H9 (cell line): Measurements from ENCODE around the gene RCSD1. TPM values are rescaled to one million over a fixed set of nuclear protein-coding genes. Genes with fewer than 3 reads are reported as not detected.

Source experiments
- DNase-seq: peaks from one replicate; pipeline ENCODE4 v3.0.0-alpha.2; 2017
- H2AFZ ChIP-seq: one replicate; pipeline ENCODE4 v1.6.1; 2013; ENCODE audit warnings: mild to moderate bottlenecking, low read length, control low read depth, moderate library complexity
- H2AK5ac ChIP-seq: 2 replicates; pipeline ENCODE4 v1.6.1; 2013; ENCODE audit warnings: low read length, control low read depth, mixed read lengths; ENCODE audit not compliant: insufficient read length
- H2BK120ac ChIP-seq: one replicate; pipeline ENCODE4 v1.6.1; 2013; ENCODE audit warnings: low read depth, mild to moderate bottlenecking, low read length, control low read depth, inconsistent platforms; ENCODE audit not compliant: poor library complexity, severe bottlenecking
- H2BK12ac ChIP-seq: 2 replicates; pipeline ENCODE4 v1.6.1; 2013; ENCODE audit warnings: low read length, control low read depth, mixed read lengths, low read depth; ENCODE audit not compliant: insufficient read length
- H2BK15ac ChIP-seq: 2 replicates; pipeline ENCODE4 v1.6.1; 2013; ENCODE audit warnings: low read depth, low read length, control low read depth
- H2BK20ac ChIP-seq: one replicate; pipeline ENCODE4 v1.6.1; 2013; ENCODE audit warnings: low read depth, mild to moderate bottlenecking, low read length, control low read depth, inconsistent platforms; ENCODE audit not compliant: poor library complexity, severe bottlenecking
- H2BK5ac ChIP-seq: 2 replicates; pipeline ENCODE4 v1.6.1; 2013; ENCODE audit warnings: low read length, control low read depth, mixed read lengths; ENCODE audit not compliant: insufficient read length
- H3K14ac ChIP-seq: 2 replicates; pipeline ENCODE4 v1.6.1; 2013; ENCODE audit warnings: low read length, control low read depth; ENCODE audit not compliant: insufficient read depth
- H3K18ac ChIP-seq: 2 replicates; pipeline ENCODE4 v1.6.1; 2013; ENCODE audit warnings: low read depth, mild to moderate bottlenecking, mixed read lengths, low read length, control low read depth; ENCODE audit not compliant: insufficient read length
- H3K23ac ChIP-seq: 2 replicates; pipeline ENCODE4 v1.6.1; 2013; ENCODE audit warnings: low read length, control low read depth, mixed read lengths, low read depth; ENCODE audit not compliant: insufficient read length
- H3K23me2 ChIP-seq: 2 replicates; pipeline ENCODE4 v1.6.1; 2013; ENCODE audit warnings: low read depth, mild to moderate bottlenecking, mixed read lengths, low read length, control low read depth; ENCODE audit not compliant: insufficient read length, poor library complexity, severe bottlenecking
- H3K27ac ChIP-seq: 2 replicates; pipeline ENCODE4 v1.5.1; 2013; ENCODE audit warnings: low read length, control low read depth, mixed read lengths, low read depth; ENCODE audit not compliant: insufficient read length
- H3K27me3 ChIP-seq: 2 replicates; pipeline ENCODE4 v1.6.1; 2013; ENCODE audit warnings: low read length, control low read depth, inconsistent platforms; ENCODE audit not compliant: insufficient read depth
- H3K4ac ChIP-seq: 2 replicates; pipeline ENCODE4 v1.6.1; 2013; ENCODE audit warnings: low read depth, mild to moderate bottlenecking, control low read depth, inconsistent platforms, low read length, moderate library complexity
- H3K4me1 ChIP-seq: 2 replicates; pipeline ENCODE4 v1.6.1; 2013; ENCODE audit warnings: low read length, control low read depth, inconsistent platforms; ENCODE audit not compliant: insufficient read depth
- H3K4me2 ChIP-seq: 2 replicates; pipeline ENCODE4 v1.6.1; 2013; ENCODE audit warnings: low read length, control low read depth, mixed read lengths; ENCODE audit not compliant: insufficient read length, insufficient read depth
- H3K56ac ChIP-seq: 2 replicates; pipeline ENCODE4 v1.6.1; 2013; ENCODE audit warnings: low read depth, mild to moderate bottlenecking, mixed read lengths, low read length, control low read depth; ENCODE audit not compliant: insufficient read length
- H3K79me1 ChIP-seq: 2 replicates; pipeline ENCODE4 v1.6.1; 2013; ENCODE audit warnings: low read depth, mild to moderate bottlenecking, moderate library complexity, low read length, control low read depth, inconsistent platforms; ENCODE audit not compliant: insufficient read depth, poor library complexity, severe bottlenecking
- H3K79me2 ChIP-seq: 2 replicates; pipeline ENCODE4 v1.6.1; 2013; ENCODE audit warnings: low read length, control low read depth, inconsistent platforms; ENCODE audit not compliant: insufficient read depth
- H3K9ac ChIP-seq: 2 replicates; pipeline ENCODE4 v1.6.1; 2013; ENCODE audit warnings: low read length, control low read depth, mixed read lengths; ENCODE audit not compliant: insufficient read length; ENCODE audit errors: extremely low read depth
- H3K9me3 ChIP-seq: one replicate; pipeline ENCODE4 v1.6.1; 2013; ENCODE audit warnings: low read depth, low read length, inconsistent platforms; ENCODE audit not compliant: control insufficient read depth
- H3T11ph ChIP-seq: one replicate; pipeline ENCODE4 v1.6.1; 2013; ENCODE audit warnings: mild to moderate bottlenecking, low read length, control low read depth, inconsistent platforms
- H4K20me1 ChIP-seq: one replicate; pipeline ENCODE4 v1.6.1; 2013; ENCODE audit not compliant: control insufficient read depth, insufficient read length, insufficient read depth
- H4K5ac ChIP-seq: 2 replicates; pipeline ENCODE4 v1.6.1; 2013; ENCODE audit warnings: low read depth, mild to moderate bottlenecking, mixed read lengths, low read length, control low read depth; ENCODE audit not compliant: insufficient read length
- H4K8ac ChIP-seq: replicated peaks from 2 replicates; pipeline ENCODE4 v1.6.1; 2013; ENCODE audit warnings: low read length, control low read depth, mixed read lengths, low read depth; ENCODE audit not compliant: insufficient read length
- H4K91ac ChIP-seq: 2 replicates; pipeline ENCODE4 v1.6.1; 2013; ENCODE audit warnings: low read depth, mild to moderate bottlenecking, moderate library complexity, mixed read lengths, low read length, control low read depth; ENCODE audit not compliant: insufficient read length
- H3K27ac Mint-ChIP-seq, 3 experiments: 2 replicates in 2 of 3; 3 replicates in 1 of 3; pipeline ENCODE4 v1.8.0; 2020 to 2021; ENCODE audit warnings: mixed read lengths in 3 of 3, mild to moderate bottlenecking in 1 of 3, moderate library complexity in 1 of 3
- H3K27me3 Mint-ChIP-seq: 2 replicates; pipeline ENCODE4 v1.8.0; 2021; ENCODE audit warnings: low read depth, mild to moderate bottlenecking, moderate library complexity, mixed read lengths
- H3K36me3 Mint-ChIP-seq, 3 experiments: 2 replicates in 2 of 3; 3 replicates in 1 of 3; pipeline ENCODE4 v1.8.0; 2020 to 2021; ENCODE audit warnings: low read depth in 3 of 3, mixed read lengths in 3 of 3; ENCODE audit not compliant: insufficient read depth in 1 of 3
- H3K4me1 Mint-ChIP-seq, 2 experiments: 2 replicates each; pipeline ENCODE4 v1.8.0; 2020; ENCODE audit warnings: mixed read lengths in 2 of 2
- H3K4me3 Mint-ChIP-seq, 2 experiments: 2 replicates in 1 of 2; 3 replicates in 1 of 2; pipeline ENCODE4 v1.8.0; 2020 to 2021; ENCODE audit warnings: mild to moderate bottlenecking in 2 of 2, mixed read lengths in 2 of 2, moderate library complexity in 1 of 2
- H3K9me3 Mint-ChIP-seq, 2 experiments: 2 replicates in 1 of 2; 3 replicates in 1 of 2; pipeline ENCODE4 v1.8.0; 2020; ENCODE audit warnings: mild to moderate bottlenecking in 2 of 2, mixed read lengths in 2 of 2, moderate library complexity in 1 of 2
- WGBS: extraction: QIAGEN DNeasy Blood & Tissue Kit; methylation state at CpG from one replicate; pipeline ENCODE4 v1.1.7; 2013; ENCODE audit warnings: missing lambda C conversion rate, low lambda C conversion rate, mixed read lengths; ENCODE audit not compliant: insufficient read length; ENCODE audit errors: extremely low coverage; 5-methylcytosine and 5-hydroxymethylcytosine counted together
- total RNA-seq: library from RNA; stranded (reverse); gene quantifications from 2 replicates; pipeline ENCODE4 v1.2.1, GENCODE V29; 2021
- TF ChIP-seq, protein P1 (sequence below): fragments of 200-600 bp; sonication (generic); conservative IDR thresholded peaks from 3 replicates; pipeline ENCODE4 v1.8.0; 2021; ENCODE audit warnings: antibody characterized with exemption, mild to moderate bottlenecking

RCSD1 gene
- total RNA-seq, 1 experiment from 2014 or later, result 0.13 TPM

DNA sequence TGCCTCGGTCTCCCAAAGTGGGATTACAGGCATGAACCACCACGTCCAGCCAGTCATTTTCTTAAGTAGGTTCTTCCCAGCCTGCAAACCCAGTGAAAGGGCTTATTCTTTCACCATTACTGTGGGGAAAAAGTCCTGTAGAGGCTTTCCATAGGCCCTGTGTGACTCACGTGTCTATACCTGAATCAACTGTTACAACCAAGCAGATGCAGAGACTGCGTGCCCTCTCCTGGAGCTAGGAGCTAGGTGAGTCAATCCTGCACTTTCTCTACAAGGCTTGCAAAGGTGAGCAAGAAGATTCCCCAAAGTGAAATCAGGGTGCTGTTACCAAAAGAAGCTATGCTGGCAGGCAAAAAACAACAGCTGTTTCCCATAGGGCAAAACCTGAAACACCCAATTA is 77.9 kb downstream of the RCSD1 start:
- no peaks in the 10 kb centered on the region for H4K20me1 ChIP-seq
- H3K27me3 ChIP-seq, result no peaks in the 10 kb centered on the region; the same call in 1 of the 2 replicates
- H2BK20ac ChIP-seq, result no peak overlapping the region
- no peak overlapping the region for H2BK120ac ChIP-seq
- H4K5ac ChIP-seq, result no peak overlapping the region
- no peak overlapping the region for H3T11ph ChIP-seq
- Mint-ChIP-seq H3K9me3 (no peaks in the 10 kb centered on the region; a peak in 1 of 5 replicates), H3K4me3 (no peak overlapping the region), H3K4me1 (peaks cover 66 to 82% of the 10 kb centered on the region in 2 experiments), H3K27me3 (peaks cover 23% of the 10 kb centered on the region), H3K36me3 (no peaks in the 10 kb centered on the region), H3K27ac (peak overlapping the region in 1 of 3 experiments; percentile 56; a peak in 1 of 7 replicates)
- no peak overlapping the region for H3K56ac ChIP-seq
- no peaks in the 10 kb centered on the region for H3K79me1 ChIP-seq
- H2BK5ac ChIP-seq, result no peak overlapping the region
- H3K4me1 ChIP-seq, result peaks cover 9% of the 10 kb centered on the region
- H3K4me2 ChIP-seq, result no peak overlapping the region
- H2BK12ac ChIP-seq, result no peak overlapping the region
- H3K9me3 ChIP-seq, result no peaks in the 10 kb centered on the region
- no peak overlapping the region for H4K8ac ChIP-seq
- H2AFZ ChIP-seq, result no peak overlapping the region
- H2BK15ac ChIP-seq, result no peak overlapping the region
- H3K9ac ChIP-seq, result no peak overlapping the region
- H3K14ac ChIP-seq, result no peak overlapping the region
- H3K27ac ChIP-seq, result no peak overlapping the region
- no CpG with 5 or more reads among the region's 4 CpGs for WGBS
- DNase-seq, result no peak
- no peak overlapping the region for H4K91ac ChIP-seq
- H3K18ac ChIP-seq, result no peak overlapping the region
- H3K79me2 ChIP-seq, result no peaks in the 10 kb centered on the region
- TF ChIP-seq, protein P1, sequence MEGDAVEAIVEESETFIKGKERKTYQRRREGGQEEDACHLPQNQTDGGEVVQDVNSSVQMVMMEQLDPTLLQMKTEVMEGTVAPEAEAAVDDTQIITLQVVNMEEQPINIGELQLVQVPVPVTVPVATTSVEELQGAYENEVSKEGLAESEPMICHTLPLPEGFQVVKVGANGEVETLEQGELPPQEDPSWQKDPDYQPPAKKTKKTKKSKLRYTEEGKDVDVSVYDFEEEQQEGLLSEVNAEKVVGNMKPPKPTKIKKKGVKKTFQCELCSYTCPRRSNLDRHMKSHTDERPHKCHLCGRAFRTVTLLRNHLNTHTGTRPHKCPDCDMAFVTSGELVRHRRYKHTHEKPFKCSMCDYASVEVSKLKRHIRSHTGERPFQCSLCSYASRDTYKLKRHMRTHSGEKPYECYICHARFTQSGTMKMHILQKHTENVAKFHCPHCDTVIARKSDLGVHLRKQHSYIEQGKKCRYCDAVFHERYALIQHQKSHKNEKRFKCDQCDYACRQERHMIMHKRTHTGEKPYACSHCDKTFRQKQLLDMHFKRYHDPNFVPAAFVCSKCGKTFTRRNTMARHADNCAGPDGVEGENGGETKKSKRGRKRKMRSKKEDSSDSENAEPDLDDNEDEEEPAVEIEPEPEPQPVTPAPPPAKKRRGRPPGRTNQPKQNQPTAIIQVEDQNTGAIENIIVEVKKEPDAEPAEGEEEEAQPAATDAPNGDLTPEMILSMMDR, result no peak
- no peaks in the 10 kb centered on the region for H3K23me2 ChIP-seq
- no peak overlapping the region for H3K4ac ChIP-seq
- no peak overlapping the region for H2AK5ac ChIP-seq
- H3K23ac ChIP-seq, result no peak overlapping the region
